ENCODE results near the gene PTP4A1.

Gene PTP4A1

GRCh38 chr6:63553208-63553607, 19.1 kb upstream of the PTP4A1 start:
- DNase-seq (ENCODE audit: low spot score), result no peak
- H3K27ac ChIP-seq, result no peak overlapping the region
- ChIA-PET POLR2A (ENCODE audit: low non-redundant PET) (interaction anchor here (0.5 kb wide), 1 partner anchor 83 kb away, joined by 4 read pairs; no protein-coding TSS in a partner anchor), CTCF (no interaction called here)
- TF ChIP-seq CTCF (conservative IDR thresholded peaks at IDR 0.05; ENCODE audit: low read depth), result no peak

- no peak overlapping the region for H3K27ac ChIP-seq
- POLR2A ChIA-PET (ENCODE audit: low non-redundant PET), result interaction anchor here (0.5 kb wide), 1 partner anchor 84 kb away, joined by 4 read pairs; no protein-coding TSS in a partner anchor
- DNase-seq (ENCODE audit: low spot score), result no peak
- TF ChIP-seq CTCF (conservative IDR thresholded peaks at IDR 0.05; ENCODE audit: low read depth), result no peak
- CTCF ChIA-PET, result no interaction called here
Measured at GRCh38 chr6:63553900-63554299, 18.4 kb upstream of the PTP4A1 start.

GRCh38 chr6:63554782-63555181, 17.5 kb upstream of the PTP4A1 start:
- no peak overlapping the region for H3K27ac ChIP-seq
- ChIA-PET POLR2A (ENCODE audit: low non-redundant PET) (no interaction called here), CTCF (no interaction called here)
- TF ChIP-seq CTCF (conservative IDR thresholded peaks at IDR 0.05; ENCODE audit: low read depth), result no peak
- DNase-seq (ENCODE audit: low spot score), result no peak

- no peak for TF ChIP-seq CTCF (conservative IDR thresholded peaks at IDR 0.05; ENCODE audit: low read depth)
- no peak for DNase-seq (ENCODE audit: low spot score)
- CTCF ChIA-PET, result interaction anchor here (0.6 kb wide), 1 partner anchor 37 kb away, joined by 4 read pairs; no protein-coding TSS in a partner anchor
- H3K27ac ChIP-seq, result no peak overlapping the region
- POLR2A ChIA-PET (ENCODE audit: low non-redundant PET), result no interaction called here
Measured at GRCh38 chr6:63556369-63556768, 15.9 kb upstream of the PTP4A1 start.

- H3K27ac ChIP-seq, result no peak overlapping the region
- POLR2A ChIA-PET (ENCODE audit: low non-redundant PET), result no interaction called here
- TF ChIP-seq CTCF (conservative IDR thresholded peaks at IDR 0.05; ENCODE audit: low read depth), result no peak
- CTCF ChIA-PET, result no interaction called here
- no peak for DNase-seq (ENCODE audit: low spot score)
Measured at GRCh38 chr6:63558278-63558677, 14.0 kb upstream of the PTP4A1 start.

- CTCF ChIA-PET, result interaction anchor here (0.5 kb wide), 1 partner anchor 179 kb away, joined by 3 read pairs; no protein-coding TSS in a partner anchor
- peak overlapping the region; percentile 67 for H3K27ac ChIP-seq
- DNase-seq (ENCODE audit: low spot score), result no peak
- no peak for TF ChIP-seq CTCF (conservative IDR thresholded peaks at IDR 0.05; ENCODE audit: low read depth)
- POLR2A ChIA-PET (ENCODE audit: low non-redundant PET), result no interaction called here
Measured at GRCh38 chr6:63560801-63561287, 11.4 kb upstream of the PTP4A1 start.

Measured in RWPE1 (cell line).